T-helper 1 cell treated with Interleukin-12 subunit alpha and Interleukin-12 subunit beta and Interleukin-4 antibody, amounts not matched to agents 30 ng/mL and 1 ng/mL, for 36 hours (primary cell): Measurements from ENCODE around the gene FANCD2. TPM values are rescaled to one million over a fixed set of nuclear protein-coding genes. Genes with fewer than 3 reads are reported as not detected.
"Not testable (repeated sequence)": the region's sequence is repeated elsewhere in the genome, so short reads cannot be mapped to it uniquely, and the experiment has no call there.

Source experiments
- intact Hi-C: fragments of 100-400 bp; cut with micrococcal nuclease; formaldehyde crosslinking; loops from one replicate; pipeline ENCODE4 v1.15.1; 2024
- total RNA-seq: library from RNA; stranded (reverse); gene quantifications from 2 replicates; pipeline ENCODE4 v1.2.3, GENCODE V29; 2022

The FANCD2 gene
- total RNA-seq = 40.7 and 54.1 TPM in 2 replicates

- intact Hi-C loops = loop anchor here (1.0 to 2.0 kb wide), 17 partner anchors 15 to 1063 kb away; partner anchors contain the start of genes BRK1, BRPF1, CRELD1 and JAGN1
Observed at GRCh38 chr3:10026084-10026890, at the start of gene FANCD2. Gene FANCD2, plus strand, starts transcription at chr3:10026437. Its CDS starts 2,221 bp downstream, at chr3:10028658.

- intact Hi-C loops = no loop called here
Observed at GRCh38 chr3:9976721-9977709, 49.2 kb upstream of the FANCD2 start.

DNA sequence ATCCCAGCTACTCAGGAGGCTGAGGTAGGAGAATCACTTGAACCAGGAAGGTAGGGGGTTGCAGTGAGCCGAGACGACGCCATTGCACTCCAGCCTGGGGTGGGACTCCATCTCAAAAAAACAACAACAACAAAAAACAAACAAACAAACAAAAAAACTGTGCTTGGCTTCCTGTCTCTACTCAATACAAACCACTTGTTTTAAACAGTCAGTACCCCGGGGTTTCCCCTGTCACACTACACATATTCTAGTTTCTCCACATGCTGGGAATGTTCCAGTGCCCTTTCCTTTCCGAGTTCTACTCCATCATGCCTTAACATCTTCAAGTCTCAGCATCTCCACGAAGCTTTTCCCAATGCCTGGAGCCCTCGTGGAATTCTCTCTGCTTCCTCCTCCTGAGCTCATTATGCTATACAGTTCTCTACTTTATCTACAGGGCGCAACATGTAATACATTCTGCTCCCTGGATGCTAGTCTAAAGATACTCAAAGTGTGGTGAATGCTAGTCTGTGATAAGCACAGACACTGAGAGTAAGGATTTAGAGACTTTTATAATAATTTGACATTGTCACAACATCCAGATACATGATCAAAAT lies 47.4 kb upstream of the FANCD2 start:
- intact Hi-C loops = no loop called here

DNA sequence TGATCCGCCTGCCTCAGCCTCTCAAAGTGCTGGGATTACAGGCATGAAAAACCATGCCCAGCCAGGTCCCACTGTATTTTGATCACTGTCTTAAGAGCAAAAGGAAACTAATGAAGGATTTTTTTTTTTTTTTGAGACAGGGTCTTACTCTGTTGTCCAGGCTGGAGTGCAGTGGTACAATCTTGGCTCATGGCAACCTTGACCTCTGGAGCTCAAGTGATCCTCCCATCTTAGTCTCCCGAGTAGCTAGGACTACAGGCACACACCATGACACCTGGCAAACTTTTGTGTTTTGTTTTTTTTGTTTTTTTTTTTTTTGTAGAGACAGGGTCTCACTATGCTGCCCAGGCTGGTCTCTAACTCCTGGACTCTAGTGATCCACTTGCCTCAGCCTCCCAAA lies 46.0 kb upstream of the FANCD2 start:
- intact Hi-C loops = no loop called here

GRCh38 chr3:9986230-9986725 lies 40.0 kb upstream of the FANCD2 start:
- intact Hi-C loops = loop anchor here (1.0 to 5.0 kb wide), 12 partner anchors 40 to 1024 kb away; partner anchors contain the start of genes BRK1, BRPF1, CRELD1 and JAGN1

DNA sequence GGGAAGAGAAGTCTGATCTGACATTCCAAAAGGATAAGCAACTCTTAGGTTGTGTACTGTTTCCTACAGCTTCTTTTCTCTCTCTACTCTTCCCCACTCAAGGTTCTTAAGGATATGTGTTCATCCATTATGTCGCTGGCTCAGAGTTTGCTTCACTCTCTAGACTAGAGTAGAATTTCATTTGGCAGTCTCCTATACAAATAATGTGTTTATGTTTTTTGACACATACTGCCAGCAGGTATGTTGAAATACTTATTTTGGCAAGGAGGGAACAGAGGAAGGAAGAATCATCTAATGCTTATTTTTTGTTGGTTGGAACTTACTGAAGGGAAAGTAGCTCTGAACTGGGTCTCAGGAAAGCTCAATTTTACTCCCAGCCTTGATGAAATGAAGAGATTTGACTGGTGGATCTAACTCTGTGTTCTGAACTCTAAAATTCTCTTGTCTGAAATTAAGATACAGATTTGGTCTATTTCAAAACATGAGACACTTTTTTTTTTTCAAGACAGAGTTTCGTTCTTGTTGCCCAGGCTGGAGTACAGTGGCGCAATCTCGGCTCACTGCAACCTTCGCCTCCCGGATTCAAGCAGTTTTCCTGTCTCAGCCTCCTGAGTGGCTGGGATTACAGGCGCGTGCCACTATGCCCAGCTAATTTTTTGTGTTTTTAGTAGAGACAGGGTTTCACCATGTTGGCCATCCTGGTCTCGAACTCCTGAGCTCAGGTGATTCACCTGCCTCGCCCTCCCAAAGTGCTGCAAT lies 32.0 kb upstream of the FANCD2 start:
- intact Hi-C loops = no loop called here

- intact Hi-C loops = no loop called here
Observed at GRCh38 chr3:10000686-10001085, 25.6 kb upstream of the FANCD2 start.

GRCh38 chr3:10002951-10003350 lies 23.3 kb upstream of the FANCD2 start:
- intact Hi-C loops = no loop called here

- intact Hi-C loops = no loop called here
Observed at GRCh38 chr3:10004506-10004905, 21.7 kb upstream of the FANCD2 start.

GRCh38 chr3:10004960-10005564 lies 21.2 kb upstream of the FANCD2 start:
- intact Hi-C loops = no loop called here

DNA sequence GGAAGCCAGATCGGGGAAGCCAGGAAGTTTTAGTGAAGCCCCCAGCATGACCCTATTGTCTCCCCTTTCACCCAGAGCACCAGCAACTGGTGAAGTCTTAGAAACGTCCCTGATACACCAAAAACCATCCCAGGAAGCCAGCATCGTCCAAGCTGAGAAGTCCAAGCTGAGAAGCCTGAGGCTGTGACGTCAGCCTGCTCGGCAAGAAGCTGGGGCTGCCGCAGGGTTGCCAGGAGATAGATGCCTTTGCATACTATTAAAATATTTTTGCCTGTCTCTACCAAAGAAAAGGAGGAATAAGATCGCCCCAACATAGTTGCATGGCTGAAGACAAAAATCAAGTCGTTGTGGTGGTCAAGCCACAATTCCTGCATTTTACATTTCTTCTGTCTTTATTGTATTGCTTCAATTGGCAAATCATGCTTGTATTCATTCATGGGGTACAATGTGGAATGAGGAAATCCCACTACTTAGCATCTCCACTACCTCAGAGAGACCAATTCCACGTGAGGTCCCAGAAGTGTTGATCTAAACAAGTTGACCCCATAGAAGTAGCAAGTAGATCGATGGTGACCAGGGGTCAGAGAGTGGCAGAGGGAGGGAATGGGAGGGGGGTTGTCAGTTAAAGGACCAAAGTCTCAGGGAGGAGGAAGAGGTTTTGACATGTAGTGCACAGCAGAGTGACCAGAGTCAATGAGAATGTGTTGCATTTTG lies 20.0 kb upstream of the FANCD2 start:
- intact Hi-C loops = no loop called here

GRCh38 chr3:10006762-10007090 lies 19.5 kb upstream of the FANCD2 start:
- intact Hi-C loops = no loop called here

DNA sequence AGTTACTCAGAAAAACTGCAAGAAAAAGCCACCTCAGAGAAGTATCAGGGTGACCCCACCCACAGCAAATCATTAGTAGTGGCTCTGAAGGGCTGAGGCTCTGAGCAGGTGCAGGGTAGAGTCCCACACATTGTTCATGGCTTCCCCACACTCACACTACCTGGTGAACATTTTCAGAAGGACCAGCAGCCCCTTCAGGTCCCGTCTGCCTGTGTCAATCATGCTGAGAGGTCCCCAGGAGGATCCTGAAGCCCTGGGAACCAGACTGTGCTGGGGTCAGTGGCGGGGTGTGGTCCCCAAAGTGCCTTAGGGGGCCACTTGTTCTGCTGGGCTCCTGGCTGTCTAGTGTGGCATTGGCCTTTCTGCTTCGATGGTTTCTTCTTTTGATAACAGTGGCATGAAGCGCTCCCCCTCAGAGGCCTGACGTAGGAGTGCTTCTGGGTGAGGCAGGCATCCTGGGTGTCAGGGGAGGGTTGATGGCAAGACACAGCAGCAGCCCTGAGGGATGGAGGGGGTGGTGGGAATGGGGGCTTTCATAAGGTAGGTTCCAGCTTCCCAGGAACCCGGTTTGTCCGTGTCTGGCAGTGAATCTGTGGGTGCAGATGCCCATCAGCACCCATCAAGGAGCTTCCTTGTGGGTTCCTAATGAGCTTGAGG lies 19.0 kb upstream of the FANCD2 start:
- intact Hi-C loops = no loop called here

DNA sequence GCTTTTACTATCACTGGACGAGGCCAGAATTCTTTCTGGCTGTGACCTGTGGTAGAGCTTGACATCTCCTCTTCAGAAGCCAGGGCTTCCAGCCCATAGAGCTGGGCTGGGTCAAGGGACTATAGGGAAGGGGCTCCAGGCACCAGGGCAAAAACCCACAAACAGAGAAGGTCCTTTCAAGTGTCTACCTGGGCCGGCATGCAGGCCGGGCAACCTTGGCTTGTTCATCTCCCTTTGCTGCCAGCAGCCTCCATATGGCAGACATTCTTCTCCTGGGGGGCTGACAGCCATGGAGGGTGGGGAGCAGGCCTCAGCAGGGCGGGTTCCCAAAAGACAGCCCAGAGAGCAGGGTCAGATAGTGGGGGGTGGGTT lies 18.0 kb upstream of the FANCD2 start:
- intact Hi-C loops = not testable (repeated sequence)

GRCh38 chr3:10008588-10009344 lies 17.5 kb upstream of the FANCD2 start:
- intact Hi-C loops = loop anchor here (1.0 kb wide), 3 partner anchors 21 to 313 kb away; partner anchors contain the start of genes SEC13 and TATDN2

GRCh38 chr3:10010421-10010877 lies 15.8 kb upstream of the FANCD2 start:
- intact Hi-C loops = loop anchor here (5.0 kb wide), 1 partner anchor 258 kb away; no protein-coding TSS in a partner anchor

DNA sequence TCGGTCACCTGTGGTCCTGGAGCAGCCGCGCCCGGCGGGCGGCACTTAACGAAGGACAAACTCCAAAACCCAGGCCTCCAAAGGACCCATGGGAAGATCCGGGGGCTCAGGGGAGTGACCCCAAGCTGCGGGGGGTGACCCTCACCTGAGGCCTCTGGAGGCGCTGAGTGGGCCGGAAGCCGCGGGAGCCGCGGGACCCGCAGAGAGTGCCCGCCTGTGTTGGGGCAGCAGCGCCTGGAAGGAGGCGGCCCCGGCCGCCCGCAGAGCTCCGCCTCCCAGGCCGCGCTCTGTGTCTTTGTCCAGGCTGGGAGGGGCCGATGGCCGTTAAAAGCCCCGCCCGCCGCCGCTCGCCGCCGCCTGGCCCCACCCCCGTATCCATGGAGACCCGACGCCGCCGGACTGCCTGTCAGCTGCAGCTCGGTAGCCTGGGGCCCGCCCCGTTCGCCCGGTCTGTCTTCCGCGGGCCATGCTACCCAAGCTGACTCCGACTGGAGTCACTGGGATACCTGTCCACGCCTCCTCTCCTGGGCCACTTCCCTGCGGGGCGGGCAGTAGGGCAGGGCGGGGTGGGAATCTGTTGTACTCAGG lies 15.3 kb upstream of the FANCD2 start:
- intact Hi-C loops = loop anchor here (1.0 to 5.0 kb wide), 8 partner anchors 15 to 259 kb away; partner anchors contain the start of genes BRK1, CRELD1, FANCD2 and JAGN1
